PC-3 (cell line): ENCODE measurements around the gene ULBP1. TPM values are rescaled to one million over a fixed set of nuclear protein-coding genes. Genes with fewer than 3 reads are reported as not detected.

Experiments used
- ATAC-seq: fragments of 200-7000 bp; cut with Tn5 transposase; 2 replicates; pipeline ENCODE4 v1.9.1; 2020; ENCODE audit warnings: mild to moderate bottlenecking, moderate library complexity
- BruUV-seq: library from RNA; stranded (reverse); fragments of 400-500 nt; replicated peaks from 2 replicates; lab custom pipeline; 2021; lab: Mats Ljungman, UMichigan
- CTCF ChIA-PET: fragments of 300-600 bp; sonication (Branson Sonifier 250); formaldehyde crosslinking; loops from one replicate; lab custom pipeline; 2022; ENCODE audit warnings: antibody characterized with exemption; lab: Charles Lee
- POLR2A ChIA-PET: fragments of 300-600 bp; sonication (Branson Sonifier 250); formaldehyde crosslinking; loops from one replicate; lab custom pipeline; 2022; ENCODE audit warnings: antibody characterized with exemption; ENCODE audit not compliant: unreplicated experiment; lab: Charles Lee
- DNase-seq: peaks from one replicate; pipeline ENCODE4 v3.0.0-alpha.2; 2015
- H2AFZ ChIP-seq: fragments of 300-600 bp; sonication (generic); 2 replicates; pipeline ENCODE4 v1.6.0; 2016; ENCODE audit warnings: antibody characterized with exemption, low read length
- H3F3A ChIP-seq: fragments of 300-600 bp; sonication (generic); one replicate; pipeline ENCODE4 v1.6.0; 2017; ENCODE audit warnings: antibody characterized with exemption, low read length, control low read depth, mild to moderate bottlenecking; ENCODE audit not compliant: unreplicated experiment
- H3K27ac ChIP-seq: fragments of 300-600 bp; sonication (generic); 2 replicates; pipeline ENCODE4 v1.5.1; 2016; ENCODE audit warnings: mild to moderate bottlenecking, low read length
- H3K27me3 ChIP-seq: fragments of 300-600 bp; sonication (generic); 2 replicates; pipeline ENCODE4 v1.6.1; 2016; ENCODE audit warnings: low read length, mixed read lengths
- H3K36me3 ChIP-seq: fragments of 300-600 bp; sonication (generic); 2 replicates; pipeline ENCODE4 v1.6.1; 2016; ENCODE audit warnings: low read depth, mixed run types, low read length, mixed read lengths
- H3K4me1 ChIP-seq: fragments of 300-600 bp; sonication (generic); 2 replicates; pipeline ENCODE4 v1.5.1; 2016; ENCODE audit warnings: low read length; ENCODE audit not compliant: insufficient read depth
- H3K4me2 ChIP-seq: fragments of 300-600 bp; sonication (generic); 2 replicates; pipeline ENCODE4 v1.6.0; 2016; ENCODE audit warnings: low read length
- H3K4me3 ChIP-seq: fragments of 300-600 bp; sonication (generic); 2 replicates; pipeline ENCODE4 v1.5.1; 2016; ENCODE audit warnings: mild to moderate bottlenecking, low read length, mixed read lengths
- H3K79me2 ChIP-seq: fragments of 300-600 bp; sonication (generic); 2 replicates; pipeline ENCODE4 v1.6.1; 2017; ENCODE audit warnings: low read length, mixed read lengths
- H3K9ac ChIP-seq: fragments of 300-600 bp; sonication (generic); 2 replicates; pipeline ENCODE4 v1.6.0; 2016; ENCODE audit warnings: mild to moderate bottlenecking, low read length
- H3K9me2 ChIP-seq: fragments of 300-600 bp; sonication (generic); replicated peaks from 2 replicates; pipeline ENCODE4 v1.6.1; 2016; ENCODE audit warnings: mixed run types, low read length, mixed read lengths
- H3K9me3 ChIP-seq: fragments of 300-600 bp; sonication (generic); 2 replicates; pipeline ENCODE4 v1.6.1; 2016; ENCODE audit warnings: low read length, mixed read lengths
- H4K20me1 ChIP-seq: fragments of 300-600 bp; sonication (generic); 2 replicates; pipeline ENCODE4 v1.6.1; 2016; ENCODE audit warnings: low read length, mixed read lengths
- EZH2 ChIP-seq: fragments of 300-600 bp; sonication (generic); IDR thresholded peaks from one replicate; pipeline ENCODE4 v1.6.1; 2017; ENCODE audit warnings: antibody characterized with exemption, mild to moderate bottlenecking, low read length; ENCODE audit not compliant: unreplicated experiment
- EZH2phosphoT487 ChIP-seq: fragments of 300-600 bp; sonication (generic); IDR thresholded peaks from 2 replicates; pipeline ENCODE4 v1.6.1; 2018; ENCODE audit warnings: mild to moderate bottlenecking, antibody characterized with exemption, low read length, borderline replicate concordance
- intact Hi-C: fragments of 100-400 bp; cut with micrococcal nuclease; formaldehyde crosslinking; loops from 2 replicates; pipeline ENCODE4 v1.9.0; 2023
- total RNA-seq: library from RNA; depleted of rRNA; stranded (reverse); fragments of >200 nt; gene quantifications from 2 replicates; pipeline ENCODE4 v1.2.3, GENCODE V29; 2014
- TF ChIP-seq, protein P1 (sequence below): fragments of 300-600 bp; sonication (generic); conservative IDR thresholded peaks from 2 replicates; pipeline ENCODE4 v1.5.1; 2017; ENCODE audit warnings: antibody characterized with exemption, low read depth, mild to moderate bottlenecking, low read length

The ULBP1 gene
- total RNA-seq, 1 experiment from 2014 or later = 0.87 TPM

DNA sequence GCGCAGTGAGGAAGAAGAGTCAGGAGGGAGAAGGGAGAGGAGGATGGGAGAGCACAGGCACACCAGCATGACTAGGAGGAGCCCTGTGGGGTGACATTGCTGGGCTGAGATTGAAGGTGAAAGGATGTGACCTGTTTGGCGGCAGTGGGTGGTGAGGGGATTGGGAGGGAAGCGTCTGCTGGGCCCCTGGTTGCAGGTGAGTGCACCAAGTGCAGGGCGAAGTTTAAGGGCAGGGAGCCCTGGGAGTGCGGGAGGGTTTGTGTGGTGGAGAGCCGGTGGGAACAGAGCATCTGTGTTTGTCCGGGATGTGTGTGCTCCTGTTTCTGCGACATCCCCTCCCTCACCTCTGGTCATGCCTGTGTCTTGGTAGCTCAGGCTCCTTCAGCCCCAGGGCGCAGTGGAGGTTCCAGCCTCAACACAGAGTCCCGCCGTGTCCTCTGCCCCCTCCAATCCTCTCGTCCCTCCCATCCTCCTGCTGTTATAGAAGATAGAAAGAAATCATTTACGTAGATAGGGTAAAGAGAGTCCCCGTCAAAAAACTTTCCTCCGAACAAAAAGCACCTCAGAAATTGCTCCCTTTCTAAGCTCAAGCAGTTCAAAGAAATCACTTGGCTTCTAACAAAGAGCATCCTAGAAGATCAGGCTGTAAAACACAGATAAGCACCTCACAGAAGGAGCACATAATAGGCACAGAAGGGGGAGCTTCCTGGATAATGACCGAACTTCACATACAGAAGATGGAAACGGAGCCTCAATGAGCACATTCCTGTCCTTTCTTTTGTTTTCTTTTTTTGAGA, 25.0 kb downstream of the ULBP1 start:
- no peak for TF ChIP-seq EZH2
- TF ChIP-seq EZH2phosphoT487 = no peak
- TF ChIP-seq, protein P1, sequence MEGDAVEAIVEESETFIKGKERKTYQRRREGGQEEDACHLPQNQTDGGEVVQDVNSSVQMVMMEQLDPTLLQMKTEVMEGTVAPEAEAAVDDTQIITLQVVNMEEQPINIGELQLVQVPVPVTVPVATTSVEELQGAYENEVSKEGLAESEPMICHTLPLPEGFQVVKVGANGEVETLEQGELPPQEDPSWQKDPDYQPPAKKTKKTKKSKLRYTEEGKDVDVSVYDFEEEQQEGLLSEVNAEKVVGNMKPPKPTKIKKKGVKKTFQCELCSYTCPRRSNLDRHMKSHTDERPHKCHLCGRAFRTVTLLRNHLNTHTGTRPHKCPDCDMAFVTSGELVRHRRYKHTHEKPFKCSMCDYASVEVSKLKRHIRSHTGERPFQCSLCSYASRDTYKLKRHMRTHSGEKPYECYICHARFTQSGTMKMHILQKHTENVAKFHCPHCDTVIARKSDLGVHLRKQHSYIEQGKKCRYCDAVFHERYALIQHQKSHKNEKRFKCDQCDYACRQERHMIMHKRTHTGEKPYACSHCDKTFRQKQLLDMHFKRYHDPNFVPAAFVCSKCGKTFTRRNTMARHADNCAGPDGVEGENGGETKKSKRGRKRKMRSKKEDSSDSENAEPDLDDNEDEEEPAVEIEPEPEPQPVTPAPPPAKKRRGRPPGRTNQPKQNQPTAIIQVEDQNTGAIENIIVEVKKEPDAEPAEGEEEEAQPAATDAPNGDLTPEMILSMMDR = no peak
- POLR2A ChIA-PET = no interaction called here
- H3K9ac ChIP-seq = no peak overlapping the region
- no TSS peak for BruUV-seq
- H3K9me2 ChIP-seq = no peaks in the 10 kb centered on the region
- ATAC-seq = no peak
- H2AFZ ChIP-seq = no peak overlapping the region
- intact Hi-C loops = no loop called here
- no peaks in the 10 kb centered on the region for H4K20me1 ChIP-seq
- CTCF ChIA-PET = interaction anchor here (0.6 kb wide), 1 partner anchor 54 kb away, joined by 8 read pairs; no protein-coding TSS in a partner anchor
- H3K4me3 ChIP-seq = no peak overlapping the region
- H3K4me1 ChIP-seq = no peaks in the 10 kb centered on the region
- no peak for DNase-seq
- H3K36me3 ChIP-seq = no peaks in the 10 kb centered on the region
- no peaks in the 10 kb centered on the region for H3F3A ChIP-seq
- no peaks in the 10 kb centered on the region for H3K79me2 ChIP-seq
- H3K9me3 ChIP-seq = no peaks in the 10 kb centered on the region
- H3K4me2 ChIP-seq = no peak overlapping the region
- H3K27ac ChIP-seq = no peak overlapping the region
- peaks cover 75% of the 10 kb centered on the region for H3K27me3 ChIP-seq

DNA sequence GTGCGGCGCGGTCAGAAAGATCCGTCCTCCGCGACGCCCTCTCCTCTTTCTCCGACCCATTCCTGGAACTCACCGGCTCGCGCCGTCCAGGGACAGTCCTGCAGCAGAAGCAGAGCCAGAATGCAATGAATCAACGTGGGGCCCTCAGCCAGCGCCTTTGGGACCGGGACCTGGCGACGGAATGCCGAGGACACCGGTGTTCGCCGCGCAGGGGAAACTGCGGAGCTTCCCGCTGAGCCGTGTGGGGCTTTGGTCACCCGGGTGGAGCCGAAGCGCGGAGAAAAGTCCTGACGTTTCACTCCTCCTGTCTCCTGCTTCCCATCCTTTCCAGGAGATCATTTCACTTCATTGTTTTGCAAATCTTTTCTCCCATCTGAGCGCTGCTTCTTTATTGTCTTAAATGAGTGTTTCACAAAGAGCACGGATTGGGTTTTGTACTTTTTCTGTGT, 26.5 kb downstream of the ULBP1 start:
- H3K9me3 ChIP-seq = no peaks in the 10 kb centered on the region
- no peaks in the 10 kb centered on the region for H3F3A ChIP-seq
- H4K20me1 ChIP-seq = no peaks in the 10 kb centered on the region
- DNase-seq (no peak), ATAC-seq (no peak)
- H3K4me1 ChIP-seq = no peaks in the 10 kb centered on the region
- ChIA-PET POLR2A (no interaction called here), CTCF (no interaction called here)
- H3K27me3 ChIP-seq = peaks cover 67% of the 10 kb centered on the region
- no peaks in the 10 kb centered on the region for H3K79me2 ChIP-seq
- H3K9ac ChIP-seq = no peak overlapping the region
- H3K4me2 ChIP-seq = peak overlapping the region; percentile 73; the same call in 1 of the 2 replicates
- intact Hi-C loops = no loop called here
- H3K27ac ChIP-seq = no peak overlapping the region
- no peak for TF ChIP-seq EZH2phosphoT487
- TF ChIP-seq, protein P1 = no peak
- no peak for TF ChIP-seq EZH2
- no TSS peak for BruUV-seq
- H3K4me3 ChIP-seq = no peak overlapping the region; the same call in 1 of the 2 replicates
- no peaks in the 10 kb centered on the region for H3K9me2 ChIP-seq
- no peaks in the 10 kb centered on the region for H3K36me3 ChIP-seq
- no peak overlapping the region for H2AFZ ChIP-seq
